Neutrophil (primary cell): ENCODE data around the gene MS4A18.

Source experiments
- H3K27ac ChIP-seq: fragments of 200-600 bp; sonication (generic); 2 replicates; pipeline ENCODE4 v1.5.1; 2016; ENCODE audit warnings: mild to moderate bottlenecking, moderate library complexity
- H3K27me3 ChIP-seq: fragments of 200-600 bp; sonication (generic); 2 replicates; pipeline ENCODE4 v1.6.0; 2016; ENCODE audit warnings: mild to moderate bottlenecking
- H3K36me3 ChIP-seq: fragments of 200-600 bp; sonication (generic); 2 replicates; pipeline ENCODE4 v1.5.1; 2017
- H3K4me1 ChIP-seq, 2 experiments: fragments of 200-600 bp in 1 of 2; sonication (generic) in 1 of 2; 1 replicate in 1 of 2; 2 replicates in 1 of 2; pipeline versions ENCODE4 v1.5.1 to v1.6.1; 2013 to 2016; ENCODE audit warnings: low read depth in 1 of 2, low read length in 1 of 2, mild to moderate bottlenecking in 1 of 2, moderate library complexity in 1 of 2; ENCODE audit not compliant: control insufficient read depth in 1 of 2, insufficient read depth in 1 of 2
- H3K4me3 ChIP-seq, 2 experiments: fragments of 200-600 bp in 1 of 2; sonication (generic) in 1 of 2; 1 replicate in 1 of 2; 2 replicates in 1 of 2; pipeline ENCODE4 v1.5.1; 2013 to 2016; ENCODE audit warnings: low read depth in 1 of 2, low read length in 1 of 2, mild to moderate bottlenecking in 1 of 2, moderate library complexity in 1 of 2
- H3K9me3 ChIP-seq: fragments of 200-600 bp; sonication (generic); 2 replicates; pipeline ENCODE4 v1.5.1; 2016
- TF ChIP-seq, protein P1 (sequence below): fragments of 200-600 bp; sonication (generic); IDR thresholded peaks from 2 replicates; pipeline ENCODE4 v1.5.1; 2016; ENCODE audit warnings: antibody characterized with exemption

MS4A18 gene

DNA sequence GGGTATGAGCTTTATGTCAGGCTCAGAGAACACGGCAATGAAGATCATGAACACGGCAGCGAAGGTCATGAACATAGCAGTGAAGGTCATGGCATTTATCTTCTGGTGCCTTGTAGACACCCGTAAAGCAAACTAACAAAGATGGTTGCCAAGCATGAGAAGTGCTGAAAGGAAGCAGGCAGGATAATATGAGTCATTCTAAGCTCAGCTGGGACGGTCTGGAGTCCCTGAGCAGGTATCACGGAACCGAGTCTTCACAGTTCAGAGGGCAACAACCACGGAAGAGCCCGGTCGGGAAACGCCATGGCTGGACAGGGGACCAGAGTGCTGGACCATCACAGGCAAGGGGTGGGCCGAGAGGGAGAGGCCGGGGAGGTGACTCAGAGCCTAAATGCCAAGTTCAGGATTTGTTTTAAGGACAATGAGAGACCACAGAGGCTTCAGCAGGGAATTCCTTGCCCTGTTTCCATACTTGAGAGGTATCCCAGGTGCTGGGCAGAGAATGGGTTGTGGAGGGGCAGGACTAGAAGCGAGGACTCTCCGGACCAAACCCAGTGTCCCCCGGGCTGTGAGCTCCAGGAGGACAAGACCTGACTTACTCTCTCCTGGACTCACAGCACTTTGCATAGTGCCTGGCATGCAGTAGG lies 47.5 kb downstream of the MS4A18 start:
- Histone ChIP-seq H3K36me3 (no peaks in the 10 kb centered on the region), H3K4me1 (no peaks in the 10 kb centered on the region), H3K4me3 (no peak overlapping the region), H3K27ac (no peak overlapping the region), H3K27me3 (peaks cover 6% of the 10 kb centered on the region), H3K9me3 (no peaks in the 10 kb centered on the region)
- TF ChIP-seq, protein P1, sequence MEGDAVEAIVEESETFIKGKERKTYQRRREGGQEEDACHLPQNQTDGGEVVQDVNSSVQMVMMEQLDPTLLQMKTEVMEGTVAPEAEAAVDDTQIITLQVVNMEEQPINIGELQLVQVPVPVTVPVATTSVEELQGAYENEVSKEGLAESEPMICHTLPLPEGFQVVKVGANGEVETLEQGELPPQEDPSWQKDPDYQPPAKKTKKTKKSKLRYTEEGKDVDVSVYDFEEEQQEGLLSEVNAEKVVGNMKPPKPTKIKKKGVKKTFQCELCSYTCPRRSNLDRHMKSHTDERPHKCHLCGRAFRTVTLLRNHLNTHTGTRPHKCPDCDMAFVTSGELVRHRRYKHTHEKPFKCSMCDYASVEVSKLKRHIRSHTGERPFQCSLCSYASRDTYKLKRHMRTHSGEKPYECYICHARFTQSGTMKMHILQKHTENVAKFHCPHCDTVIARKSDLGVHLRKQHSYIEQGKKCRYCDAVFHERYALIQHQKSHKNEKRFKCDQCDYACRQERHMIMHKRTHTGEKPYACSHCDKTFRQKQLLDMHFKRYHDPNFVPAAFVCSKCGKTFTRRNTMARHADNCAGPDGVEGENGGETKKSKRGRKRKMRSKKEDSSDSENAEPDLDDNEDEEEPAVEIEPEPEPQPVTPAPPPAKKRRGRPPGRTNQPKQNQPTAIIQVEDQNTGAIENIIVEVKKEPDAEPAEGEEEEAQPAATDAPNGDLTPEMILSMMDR, result no peak

DNA sequence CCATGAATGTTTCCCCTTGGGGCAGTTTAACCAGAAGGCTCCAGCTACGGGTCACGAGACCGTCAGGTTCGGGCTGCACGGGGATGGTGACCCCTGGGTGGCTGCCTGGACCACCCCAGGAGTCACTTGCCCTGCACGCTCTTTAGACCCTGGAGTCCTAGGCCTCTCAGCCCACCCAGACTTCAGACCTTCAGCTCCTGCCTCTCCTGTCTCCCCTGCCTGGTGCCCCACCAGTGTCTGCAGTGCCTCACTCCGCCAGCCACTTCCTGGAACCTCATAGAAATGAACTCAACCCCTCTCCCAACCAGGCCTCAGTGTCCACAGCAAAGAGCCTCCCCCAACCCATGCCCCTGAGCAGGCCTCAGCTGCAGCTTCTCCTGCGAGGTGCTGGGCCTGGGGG lies 48.1 kb downstream of the MS4A18 start:
- H3K36me3 ChIP-seq, result no peaks in the 10 kb centered on the region
- no peaks in the 10 kb centered on the region for H3K9me3 ChIP-seq
- H3K4me1 ChIP-seq, result no peaks in the 10 kb centered on the region

DNA sequence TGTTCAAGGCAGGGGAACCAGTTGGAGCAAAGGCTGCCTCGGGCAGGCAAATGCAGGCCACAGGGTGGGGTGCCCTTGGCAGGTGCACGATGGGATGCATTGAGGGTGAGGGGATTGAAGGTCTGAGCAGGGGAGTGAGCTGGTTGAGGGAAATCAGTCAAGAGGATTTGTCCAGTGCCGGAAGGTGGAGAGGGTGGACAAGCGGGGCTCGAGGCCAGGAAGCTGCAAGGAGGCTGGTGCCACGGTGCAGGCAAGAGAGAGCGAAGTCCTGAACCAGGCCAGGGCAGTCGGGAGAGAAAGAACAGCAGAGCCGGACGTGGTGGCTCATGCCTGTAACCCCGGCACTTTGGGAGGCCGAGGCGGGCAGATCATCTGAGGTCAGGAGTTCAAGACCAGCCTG lies 50.2 kb downstream of the MS4A18 start:
- H3K36me3 ChIP-seq, result no peaks in the 10 kb centered on the region
- no peak overlapping the region for H3K27ac ChIP-seq
- H3K4me1 ChIP-seq, result no peaks in the 10 kb centered on the region
- no peaks in the 10 kb centered on the region for H3K27me3 ChIP-seq
- H3K4me3 ChIP-seq, result no peak overlapping the region
- TF ChIP-seq, protein P1, result no peak
- H3K9me3 ChIP-seq, result no peaks in the 10 kb centered on the region

More for the DNA sequence above, 48.1 kb downstream of the MS4A18 start:
- TF ChIP-seq, protein P1, result no peak
- no peak overlapping the region for H3K4me3 ChIP-seq
- H3K27me3 ChIP-seq, result no peaks in the 10 kb centered on the region
- H3K27ac ChIP-seq, result no peak overlapping the region

DNA sequence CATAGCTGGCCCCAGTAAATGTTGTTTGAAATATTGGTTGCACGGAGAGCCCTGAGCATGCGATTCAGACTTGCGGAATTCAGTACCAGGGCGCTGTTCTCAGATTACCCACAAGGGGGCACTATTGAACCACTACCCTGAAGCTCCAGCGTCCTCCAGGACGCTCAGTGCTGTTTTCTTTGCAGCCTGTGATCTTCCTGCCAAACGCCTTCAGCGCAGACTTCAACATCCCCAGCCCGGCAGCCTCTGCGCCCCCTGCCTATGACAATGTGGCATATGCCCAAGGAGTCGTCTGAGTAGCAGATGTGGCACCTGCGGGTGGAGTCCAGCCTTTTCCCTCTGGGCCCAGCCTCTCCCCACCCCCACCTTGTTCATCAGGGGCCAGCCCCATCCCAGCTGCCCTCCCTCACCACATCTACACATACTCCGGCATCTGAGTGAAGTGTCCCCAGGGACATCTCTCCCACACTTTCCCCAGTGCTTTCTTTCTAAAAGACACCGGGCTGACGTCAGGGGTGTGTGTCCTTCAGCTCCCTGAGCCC lies 51.0 kb downstream of the MS4A18 start:
- TF ChIP-seq, protein P1, result peak; percentile 57
- H3K4me3 ChIP-seq, result no peak overlapping the region
- H3K9me3 ChIP-seq, result no peaks in the 10 kb centered on the region
- no peaks in the 10 kb centered on the region for H3K4me1 ChIP-seq
- H3K27ac ChIP-seq, result no peak overlapping the region
- H3K27me3 ChIP-seq, result peaks cover 5% of the 10 kb centered on the region
- no peaks in the 10 kb centered on the region for H3K36me3 ChIP-seq

DNA sequence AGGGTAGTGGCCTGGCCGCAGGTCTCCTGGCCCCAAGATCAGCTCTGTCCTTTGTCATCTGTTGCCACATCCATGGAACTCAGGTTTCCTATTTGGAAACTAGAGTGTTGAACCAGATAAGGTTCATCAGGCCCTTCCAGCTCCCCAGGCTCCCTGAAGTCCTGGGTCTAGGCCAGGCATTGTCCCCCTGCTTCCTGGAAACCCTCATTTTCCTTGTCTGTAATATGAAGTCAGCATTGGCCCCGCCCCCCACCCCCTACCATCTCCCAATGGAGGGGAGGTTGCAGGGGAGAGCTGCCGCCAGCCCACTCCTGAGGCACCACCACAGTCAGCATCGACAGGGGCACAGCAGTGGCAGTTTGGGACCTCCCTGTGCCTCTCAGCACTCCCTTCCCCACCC lies 51.6 kb downstream of the MS4A18 start:
- no peak overlapping the region for H3K27ac ChIP-seq
- no peaks in the 10 kb centered on the region for H3K4me1 ChIP-seq
- H3K36me3 ChIP-seq, result no peaks in the 10 kb centered on the region
- H3K9me3 ChIP-seq, result no peaks in the 10 kb centered on the region
- TF ChIP-seq, protein P1, result no peak
- H3K4me3 ChIP-seq, result no peak overlapping the region
- H3K27me3 ChIP-seq, result peaks cover 7% of the 10 kb centered on the region
